Endothelial cell of umbilical vein (primary cell): ENCODE data around the gene C1QTNF8. TPM values are rescaled to one million over a fixed set of nuclear protein-coding genes. Genes with fewer than 3 reads are reported as not detected.

ENCODE experiments used
- BruUV-seq: library from RNA; stranded (reverse); fragments of 400-500 nt; replicated peaks from 2 replicates; lab custom pipeline; 2021; lab: Mats Ljungman, UMichigan
- CTCF ChIA-PET: fragments of 300-600, 350-600 bp; sonication (Branson Sonifier 250); formaldehyde crosslinking; loops from one replicate; lab custom pipeline; 2021; ENCODE audit warnings: antibody characterized with exemption, inconsistent platforms; lab: Charles Lee
- POLR2A ChIA-PET: fragments of 300-600, 350-600 bp; sonication (Branson Sonifier 250); formaldehyde crosslinking; loops from one replicate; lab custom pipeline; 2021; ENCODE audit warnings: antibody characterized with exemption, inconsistent platforms; lab: Charles Lee
- DNase-seq: peaks from one replicate; pipeline ENCODE4 v3.0.0-alpha.2; 2011; ENCODE audit warnings: low read depth, low spot score
- FAIRE-seq: peaks from 2 replicates; lab custom pipeline; 2011; peaks lifted over from hg19 to GRCh38; lab: Jason Lieb, UNC
- H2AFZ ChIP-seq: 2 replicates; pipeline ENCODE4 v1.6.0; 2012; ENCODE audit warnings: low read depth, low read length, control low read depth, inconsistent platforms
- H3K27ac ChIP-seq: 2 replicates; pipeline ENCODE4 v1.5.1; 2011; ENCODE audit warnings: low read depth, mild to moderate bottlenecking, control low read depth, low read length, moderate library complexity; ENCODE audit not compliant: insufficient read depth
- H3K27me3 ChIP-seq, 2 experiments: 2 replicates each; pipeline versions ENCODE4 v1.6.0 to v1.6.1; 2011; ENCODE audit warnings: low read length in 2 of 2, mixed read lengths in 1 of 2; ENCODE audit not compliant: control insufficient read depth in 2 of 2, insufficient read depth in 2 of 2
- H3K36me3 ChIP-seq, 2 experiments: 2 replicates in 1 of 2; 3 replicates in 1 of 2; pipeline ENCODE4 v1.5.1; 2011; ENCODE audit warnings: low read length in 2 of 2, mild to moderate bottlenecking in 1 of 2, moderate library complexity in 1 of 2; ENCODE audit not compliant: control insufficient read depth in 2 of 2, insufficient read depth in 2 of 2; ENCODE audit errors: extremely low read depth in 1 of 2
- H3K4me1 ChIP-seq: 3 replicates; pipeline ENCODE4 v1.5.1; 2011; ENCODE audit warnings: mild to moderate bottlenecking, low read length; ENCODE audit not compliant: control insufficient read depth, insufficient read depth; ENCODE audit errors: extremely low read depth
- H3K4me2 ChIP-seq: 2 replicates; pipeline ENCODE4 v1.6.1; 2011; ENCODE audit warnings: low read length, control low read depth, mixed read lengths; ENCODE audit not compliant: insufficient read depth
- H3K4me3 ChIP-seq, 3 experiments: fragments of 200-600 bp in 1 of 3; sonication (generic), shearing (Covaris generic) in 1 of 3; replicated peaks in 1 of 3; 2 replicates each; pipeline ENCODE4 v1.5.1; 2011 to 2016; ENCODE audit warnings: control low read depth in 3 of 3, low read length in 3 of 3, mild to moderate bottlenecking in 2 of 3, inconsistent platforms in 1 of 3, low read depth in 1 of 3, moderate library complexity in 1 of 3; ENCODE audit not compliant: insufficient read depth in 1 of 3
- H3K79me2 ChIP-seq: 2 replicates; pipeline ENCODE4 v1.6.0; 2012; ENCODE audit warnings: low read length, inconsistent platforms; ENCODE audit not compliant: control insufficient read depth, insufficient read depth
- H3K9ac ChIP-seq: replicated peaks from 2 replicates; pipeline ENCODE3; 2011; ENCODE audit warnings: low read length, control low read depth; ENCODE audit not compliant: insufficient read depth; ENCODE audit errors: extremely low read depth
- H3K9me1 ChIP-seq: replicated peaks from 3 replicates; pipeline ENCODE4 v1.6.0; 2011; ENCODE audit warnings: mild to moderate bottlenecking, low read length; ENCODE audit not compliant: control insufficient read depth, insufficient read depth; ENCODE audit errors: extremely low read depth
- H3K9me3 ChIP-seq: replicated peaks from 2 replicates; pipeline ENCODE4 v1.5.1; 2012; ENCODE audit warnings: low read length, inconsistent platforms; ENCODE audit not compliant: control insufficient read depth, insufficient read depth
- H4K20me1 ChIP-seq: replicated peaks from 2 replicates; pipeline ENCODE3; 2011; ENCODE audit warnings: mild to moderate bottlenecking, low read length; ENCODE audit not compliant: control insufficient read depth, insufficient read depth; ENCODE audit errors: extremely low read depth
- EZH2 ChIP-seq: IDR thresholded peaks from 2 replicates; pipeline ENCODE4 v1.6.1; 2012; ENCODE audit warnings: borderline replicate concordance, low read depth, mild to moderate bottlenecking, moderate library complexity, low read length, inconsistent platforms; ENCODE audit not compliant: severe bottlenecking
- FOS ChIP-seq: IDR thresholded peaks from 2 replicates; pipeline ENCODE4 v1.6.1; 2011; ENCODE audit warnings: mild to moderate bottlenecking, low read length, moderate library complexity, borderline replicate concordance; ENCODE audit not compliant: insufficient read depth
- GATA2 ChIP-seq: IDR thresholded peaks from 2 replicates; pipeline ENCODE4 v1.7.0; 2011; ENCODE audit warnings: low read depth, mild to moderate bottlenecking, moderate library complexity, mixed read lengths, low read length; ENCODE audit not compliant: insufficient read length, insufficient read depth
- JUN ChIP-seq: IDR thresholded peaks from 2 replicates; pipeline ENCODE4 v1.6.1; 2011; ENCODE audit warnings: borderline replicate concordance, low read depth; ENCODE audit not compliant: insufficient read length, insufficient read depth
- MYC ChIP-seq: IDR thresholded peaks from one replicate; pipeline ENCODE4 v1.6.1; 2011; ENCODE audit warnings: mild to moderate bottlenecking, low read depth, low read length
- POLR2A ChIP-seq: IDR thresholded peaks from 2 replicates; pipeline ENCODE4 v1.6.1; 2012; ENCODE audit warnings: low read depth, mild to moderate bottlenecking, control low read depth, low read length
- POLR2AphosphoS5 ChIP-seq: IDR thresholded peaks from 2 replicates; pipeline ENCODE4 v1.6.1; 2012; ENCODE audit warnings: low read depth, mild to moderate bottlenecking, control low read depth, low read length, moderate library complexity; ENCODE audit not compliant: insufficient read depth
- dilution Hi-C: fragments of 300-500 bp; cut with MboI; formaldehyde crosslinking; loops from one replicate; pipeline ENCODE4 v1.15.0; 2019; ENCODE audit warnings: low sequenced_read_pairs; ENCODE audit not compliant: extremely low pct_ligation_motif_present
- intact Hi-C: fragments of 100-400 bp; cut with micrococcal nuclease; formaldehyde crosslinking; loops from one replicate; pipeline ENCODE4 v1.10.0; 2022
- polyA plus RNA-seq, 4 experiments: library from polyadenylated mRNA; depleted of rRNA in 3 of 4; stranded (reverse) in 3 of 4; unstranded in 1 of 4; fragments of >200 nt; gene quantifications; 2 replicates each; pipeline versions ENCODE4 v1.2.1 to v1.2.3, GENCODE V29; 2011 to 2012; ENCODE audit warnings: missing spikeins in 1 of 4
- total RNA-seq: library from RNA; stranded (reverse); gene quantifications from 2 replicates; pipeline ENCODE4 v1.2.3, GENCODE V29; 2021
- TF ChIP-seq, protein P1 (sequence below): IDR thresholded peaks from 2 replicates; pipeline ENCODE4 v1.6.1; 2011; ENCODE audit not compliant: insufficient read depth, insufficient read length
- TF ChIP-seq, protein P2 (sequence below), 2 donors: IDR thresholded peaks; 1 replicate in 1 of 2; 2 replicates in 1 of 2; pipeline ENCODE4 v1.5.1; 2011; ENCODE audit warnings: low read length in 2 of 2, mild to moderate bottlenecking in 2 of 2, moderate library complexity in 2 of 2, control low read depth in 1 of 2, inconsistent platforms in 1 of 2, low read depth in 1 of 2; ENCODE audit not compliant: insufficient read depth in 1 of 2; ENCODE audit errors: extremely low read depth in 1 of 2

The C1QTNF8 gene
- total and polyA plus RNA-seq, 2 donors (not counting 3 experiments of a cell fraction or from before 2014, with no cell fraction given): not detected

- ChIA-PET CTCF (interaction anchor here (1.5 to 5.8 kb wide), 2 partner anchors 12 to 33 kb away, joined by 7 to 57 read pairs; no protein-coding TSS in a partner anchor), POLR2A (no interaction called here)
- Histone ChIP-seq H4K20me1 (no peaks in the 10 kb centered on the region), H3K4me1 (no peaks in the 10 kb centered on the region), H3K9ac (no peak overlapping the region), H3K27me3 (peaks cover 10 to 18% of the 10 kb centered on the region in 2 experiments), H3K4me3 (no peak overlapping the region), H3K36me3 (no peaks in the 10 kb centered on the region), H3K79me2 (no peaks in the 10 kb centered on the region), H3K4me2 (no peak overlapping the region), H2AFZ (no peak overlapping the region), H3K9me1 (no peaks in the 10 kb centered on the region), H3K27ac (no peak overlapping the region), H3K9me3 (no peaks in the 10 kb centered on the region)
- FAIRE-seq (no peak), DNase-seq (no peak)
- no TSS peak for BruUV-seq
- intact Hi-C loops: no loop called here
- dilution Hi-C loops: no loop called here
- TF ChIP-seq, protein P1, sequence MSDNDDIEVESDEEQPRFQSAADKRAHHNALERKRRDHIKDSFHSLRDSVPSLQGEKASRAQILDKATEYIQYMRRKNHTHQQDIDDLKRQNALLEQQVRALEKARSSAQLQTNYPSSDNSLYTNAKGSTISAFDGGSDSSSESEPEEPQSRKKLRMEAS: no peak
- no peak for TF ChIP-seq JUN
- TF ChIP-seq POLR2A: no peak
- peak; percentile 14 for TF ChIP-seq EZH2
- TF ChIP-seq GATA2: no peak
Observed at GRCh38 chr16:1070084-1070863, 25.8 kb downstream of the C1QTNF8 start.

DNA sequence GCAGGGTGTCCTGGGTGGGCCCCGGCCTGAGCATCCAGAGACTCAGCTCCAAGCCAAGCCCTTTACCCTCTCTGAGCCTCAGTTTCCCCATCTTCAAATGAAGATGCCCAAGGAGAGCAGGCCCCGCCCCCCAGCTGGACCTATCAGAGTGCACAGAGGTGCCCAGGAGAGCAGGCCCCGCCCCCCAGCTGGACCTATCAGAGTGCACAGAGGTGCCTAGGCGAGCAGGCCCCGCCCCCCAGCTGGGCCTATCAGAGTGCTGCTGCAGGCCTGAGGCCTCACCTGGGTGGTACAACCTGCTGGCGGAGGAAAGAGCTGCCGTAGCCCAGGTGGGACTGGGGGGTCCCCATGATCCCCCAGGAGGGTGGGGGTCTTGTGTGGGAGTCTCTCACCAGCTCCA, 26.9 kb downstream of the C1QTNF8 start:
- no peak for DNase-seq
- H3K9ac ChIP-seq: no peak overlapping the region
- no TSS peak for BruUV-seq
- H3K4me2 ChIP-seq: no peak overlapping the region
- H3K4me1 ChIP-seq: no peaks in the 10 kb centered on the region
- dilution Hi-C loops (no loop called here), intact Hi-C loops (no loop called here)
- no peaks in the 10 kb centered on the region for H3K36me3 ChIP-seq
- H4K20me1 ChIP-seq: no peaks in the 10 kb centered on the region
- TF ChIP-seq JUN (no peak), POLR2AphosphoS5 (no peak), EZH2 (no peak), MYC (no peak), FOS (no peak), GATA2 (no peak), POLR2A (no peak)
- TF ChIP-seq, protein P2, sequence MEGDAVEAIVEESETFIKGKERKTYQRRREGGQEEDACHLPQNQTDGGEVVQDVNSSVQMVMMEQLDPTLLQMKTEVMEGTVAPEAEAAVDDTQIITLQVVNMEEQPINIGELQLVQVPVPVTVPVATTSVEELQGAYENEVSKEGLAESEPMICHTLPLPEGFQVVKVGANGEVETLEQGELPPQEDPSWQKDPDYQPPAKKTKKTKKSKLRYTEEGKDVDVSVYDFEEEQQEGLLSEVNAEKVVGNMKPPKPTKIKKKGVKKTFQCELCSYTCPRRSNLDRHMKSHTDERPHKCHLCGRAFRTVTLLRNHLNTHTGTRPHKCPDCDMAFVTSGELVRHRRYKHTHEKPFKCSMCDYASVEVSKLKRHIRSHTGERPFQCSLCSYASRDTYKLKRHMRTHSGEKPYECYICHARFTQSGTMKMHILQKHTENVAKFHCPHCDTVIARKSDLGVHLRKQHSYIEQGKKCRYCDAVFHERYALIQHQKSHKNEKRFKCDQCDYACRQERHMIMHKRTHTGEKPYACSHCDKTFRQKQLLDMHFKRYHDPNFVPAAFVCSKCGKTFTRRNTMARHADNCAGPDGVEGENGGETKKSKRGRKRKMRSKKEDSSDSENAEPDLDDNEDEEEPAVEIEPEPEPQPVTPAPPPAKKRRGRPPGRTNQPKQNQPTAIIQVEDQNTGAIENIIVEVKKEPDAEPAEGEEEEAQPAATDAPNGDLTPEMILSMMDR (IDR thresholded peaks at IDR 0.05; ENCODE audit: extremely low read depth in 1 of 2, insufficient read depth in 1 of 2, low read depth in 1 of 2, low read length in 2 of 2): no peak
- TF ChIP-seq, protein P1: no peak
- no peaks in the 10 kb centered on the region for H3K9me1 ChIP-seq
- H2AFZ ChIP-seq: no peak overlapping the region
- CTCF ChIA-PET: interaction anchor here (1.2 to 5.8 kb wide), 2 partner anchors 11 to 37 kb away, joined by 3 to 57 read pairs; no protein-coding TSS in a partner anchor
- FAIRE-seq: no peak
- POLR2A ChIA-PET: interaction anchor here (0.7 kb wide), 1 partner anchor 364 kb away, joined by 6 read pairs; no protein-coding TSS in a partner anchor
- no peaks in the 10 kb centered on the region for H3K79me2 ChIP-seq
- no peaks in the 10 kb centered on the region for H3K9me3 ChIP-seq
- no peak overlapping the region for H3K27ac ChIP-seq
- H3K27me3 ChIP-seq: peaks cover 12 to 21% of the 10 kb centered on the region in 2 experiments
- no peak overlapping the region for H3K4me3 ChIP-seq
